ENCODE measurements around the gene GRM8. TPM values are rescaled to one million over a fixed set of nuclear protein-coding genes. Genes with fewer than 3 reads are reported as not detected.

The GRM8 gene
- total RNA-seq, 1 donor from 2014 or later: 0.72 TPM

DNA sequence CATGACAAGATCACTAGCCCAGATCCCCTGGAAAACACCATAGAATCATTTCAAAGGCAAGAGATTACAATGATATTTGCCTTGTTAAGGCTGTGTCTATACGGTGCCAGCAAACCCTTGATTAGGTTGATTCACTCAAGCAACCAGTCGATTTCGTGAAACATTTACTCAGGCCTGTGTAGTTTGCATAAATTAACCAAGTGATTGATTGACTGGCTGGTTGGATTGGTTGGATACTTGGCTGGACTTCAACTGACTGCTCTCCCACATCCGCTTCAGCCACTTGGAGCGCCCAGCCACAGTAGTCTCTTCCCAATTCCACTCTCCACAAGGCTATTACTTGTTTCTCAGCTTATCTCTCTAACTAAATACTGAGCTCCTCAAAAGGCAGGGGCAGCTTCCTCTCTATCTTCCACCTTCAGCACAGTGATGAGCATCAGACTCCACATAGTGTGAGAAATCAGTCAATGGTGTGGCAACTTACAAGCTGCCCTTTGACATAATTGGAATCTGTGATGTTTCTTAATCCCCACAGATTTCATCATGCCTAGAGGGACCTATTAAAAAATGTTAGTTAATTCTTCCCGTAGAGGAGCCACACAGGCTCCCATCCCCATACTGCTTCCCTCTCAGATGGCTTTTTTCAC lies 217.4 kb downstream of the GRM8 start:
- DNase-seq (ENCODE audit: low read depth): no peak

DNA sequence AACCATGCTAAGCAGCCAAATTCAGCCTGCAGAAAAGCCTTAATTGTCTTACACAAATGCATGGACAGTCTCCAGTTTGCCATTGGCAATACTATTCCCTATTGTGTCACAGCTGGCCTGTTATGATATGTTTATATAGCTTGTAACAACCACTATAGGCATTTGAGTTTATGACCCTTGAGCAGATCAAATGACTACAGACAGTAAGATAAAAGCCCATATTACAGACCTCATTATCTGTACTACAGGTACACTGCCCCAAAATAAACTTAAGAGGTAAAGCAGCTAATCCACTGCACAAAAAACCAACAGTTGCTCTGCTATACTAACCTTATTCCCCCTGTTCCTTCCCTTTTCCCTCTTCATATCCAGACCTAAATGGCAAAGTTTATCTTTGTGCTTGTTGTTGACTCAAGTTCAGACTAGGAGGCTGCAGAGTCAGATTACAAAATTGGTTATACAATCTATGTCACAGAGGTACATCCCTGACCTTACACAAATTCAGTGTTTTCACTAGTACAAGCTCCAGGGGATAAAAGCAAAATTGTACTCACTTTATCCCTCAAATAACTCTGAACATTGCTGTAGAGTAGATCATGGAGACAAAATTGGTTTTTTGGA lies 218.4 kb downstream of the GRM8 start:
- no peak for DNase-seq (ENCODE audit: low read depth)

DNA sequence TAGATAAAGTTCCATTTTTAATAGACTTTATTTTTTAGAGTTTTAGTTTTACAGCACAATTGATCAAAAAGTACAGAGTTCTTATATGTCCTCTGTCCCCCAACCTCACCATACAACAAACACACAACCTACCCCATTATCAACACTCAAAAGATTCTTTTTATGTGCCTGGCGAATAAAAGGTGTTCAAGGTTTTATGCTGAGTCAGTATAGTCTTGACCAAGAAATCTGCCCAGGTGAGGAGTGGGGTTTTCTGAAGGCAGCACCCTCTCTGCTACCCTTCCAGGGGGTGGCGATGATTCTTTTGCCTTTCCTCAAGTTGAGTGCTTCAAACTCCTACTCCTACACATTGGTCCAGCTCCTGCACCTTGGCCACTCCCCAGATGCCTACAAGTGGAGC lies 222.9 kb downstream of the GRM8 start:
- no peak for DNase-seq (ENCODE audit: low read depth)

DNA sequence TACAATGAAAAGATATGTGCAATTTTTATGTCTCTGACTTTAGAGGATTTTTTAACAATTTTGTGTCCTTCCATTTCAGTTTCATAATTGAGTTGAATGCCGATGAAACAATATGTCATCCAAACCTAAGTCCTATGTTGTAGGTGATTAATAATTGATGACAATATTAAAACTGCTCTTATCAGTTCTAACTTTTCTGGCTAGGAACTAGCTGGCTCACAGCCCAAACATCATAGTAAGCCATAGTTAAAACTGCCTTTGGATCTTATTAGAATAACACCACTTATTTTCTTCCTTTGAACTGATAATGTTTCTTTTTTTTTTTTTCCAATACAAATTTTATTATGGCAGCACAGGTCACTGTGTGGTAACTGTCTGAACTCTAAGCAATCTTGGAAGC lies 230.9 kb downstream of the GRM8 start:
- DNase-seq (ENCODE audit: low read depth): no peak

DNA sequence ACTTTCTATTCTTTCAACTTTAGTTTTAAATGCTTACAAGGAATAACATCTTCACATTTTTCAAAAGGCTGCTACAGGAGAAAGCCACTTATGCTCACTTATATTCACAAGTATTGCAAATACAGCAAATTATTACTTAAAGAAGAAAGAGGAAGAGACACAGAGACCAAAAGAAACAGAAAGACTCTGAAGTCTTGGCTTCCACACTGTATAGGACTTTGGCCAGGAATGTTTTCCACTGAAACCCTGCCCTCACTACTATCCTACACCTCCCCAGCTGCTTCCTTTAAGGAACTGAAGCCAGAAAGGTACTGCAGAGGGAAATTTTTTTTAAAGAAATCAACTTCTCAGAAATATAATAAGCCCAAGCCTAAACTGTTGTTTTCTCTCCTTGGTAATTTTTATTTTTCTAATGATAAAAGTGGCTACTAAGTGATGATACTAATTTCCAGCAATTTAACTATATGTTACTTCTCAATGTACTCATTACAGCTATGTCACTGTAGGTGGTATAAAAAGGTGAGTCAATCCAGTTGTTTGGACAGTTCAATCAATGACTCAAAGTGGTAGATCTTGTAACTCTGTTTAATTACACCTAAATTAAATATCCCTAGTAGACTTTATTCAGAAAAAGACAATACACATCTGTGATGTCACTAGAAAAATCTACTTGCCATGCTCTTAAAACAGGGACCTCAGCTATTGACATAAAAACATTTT lies 231.6 kb downstream of the GRM8 start:
- DNase-seq (ENCODE audit: low read depth): no peak

DNA sequence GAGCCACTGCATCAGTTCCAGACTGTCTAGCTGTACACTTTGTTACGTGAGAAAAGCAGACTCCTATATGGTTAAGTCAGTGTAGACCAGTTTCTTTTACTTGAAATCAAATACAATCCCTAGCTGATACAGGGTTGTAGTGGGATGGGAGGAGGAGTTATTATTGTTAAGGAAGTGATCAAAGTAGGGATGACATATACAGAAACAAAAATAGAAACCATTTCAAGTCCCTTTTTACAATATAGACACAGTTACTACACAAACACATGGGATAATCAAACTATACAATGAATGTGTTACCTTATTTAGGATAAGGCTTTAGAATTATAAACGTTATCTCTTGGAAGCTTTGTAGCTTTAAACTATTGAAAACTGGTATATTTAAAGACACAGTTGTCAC lies 233.9 kb downstream of the GRM8 start:
- no peak for DNase-seq (ENCODE audit: low read depth)

DNA sequence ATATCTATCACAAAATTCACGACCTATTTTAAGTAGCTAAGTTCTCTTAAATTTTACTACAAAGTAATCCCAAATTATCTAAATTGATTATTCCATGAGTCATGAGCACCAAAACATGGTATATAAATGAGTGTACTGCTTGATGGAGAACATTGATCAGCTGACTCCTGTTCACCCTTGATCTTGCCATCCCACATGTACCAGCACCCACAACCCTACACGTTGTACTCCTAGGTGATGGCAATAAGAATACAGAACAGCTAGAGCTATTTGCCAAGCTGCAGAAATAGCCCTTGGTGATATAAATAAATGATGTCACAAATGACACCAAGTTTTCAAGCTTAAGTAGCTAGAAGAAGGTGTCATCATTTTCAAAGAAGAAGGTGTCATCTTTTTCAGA lies 235.5 kb downstream of the GRM8 start:
- no peak for DNase-seq (ENCODE audit: low read depth)

DNA sequence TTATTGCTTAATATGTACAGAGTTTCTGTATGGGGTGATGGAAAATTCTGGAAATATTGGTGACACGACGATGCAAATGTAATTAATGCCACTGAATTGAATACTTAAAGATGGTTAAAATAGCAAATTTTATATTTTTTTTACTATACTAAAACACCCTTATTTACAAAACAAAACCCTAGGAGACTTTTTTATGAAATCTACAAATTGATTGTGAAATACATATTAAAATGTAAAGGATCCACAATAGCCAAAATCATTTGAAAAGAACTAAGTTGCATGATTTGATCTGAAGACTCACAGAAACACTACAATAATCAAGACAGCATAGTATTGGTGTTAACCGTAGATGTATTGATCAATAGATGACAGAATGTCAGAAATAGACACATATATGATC lies 252.0 kb downstream of the GRM8 start:
- DNase-seq (ENCODE audit: low read depth): no peak

DNA sequence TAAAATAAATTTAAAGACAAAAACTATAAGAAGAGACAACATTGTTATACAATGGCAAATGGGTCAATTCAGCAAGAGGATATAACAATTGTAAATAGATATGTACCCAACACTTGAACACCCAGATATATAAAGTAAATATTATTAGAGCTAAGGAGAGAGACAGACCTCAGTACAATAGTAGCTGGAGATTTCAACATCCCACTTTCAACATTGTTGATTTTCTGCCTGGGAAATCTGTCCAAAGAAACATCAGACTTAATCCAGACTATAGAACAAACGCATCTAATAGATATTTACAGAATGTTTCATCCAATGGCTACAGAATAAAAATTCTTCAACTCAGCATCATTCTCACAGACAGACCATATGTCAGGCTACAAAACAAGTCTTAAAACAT lies 256.1 kb downstream of the GRM8 start:
- no peak for DNase-seq (ENCODE audit: low read depth)

DNA sequence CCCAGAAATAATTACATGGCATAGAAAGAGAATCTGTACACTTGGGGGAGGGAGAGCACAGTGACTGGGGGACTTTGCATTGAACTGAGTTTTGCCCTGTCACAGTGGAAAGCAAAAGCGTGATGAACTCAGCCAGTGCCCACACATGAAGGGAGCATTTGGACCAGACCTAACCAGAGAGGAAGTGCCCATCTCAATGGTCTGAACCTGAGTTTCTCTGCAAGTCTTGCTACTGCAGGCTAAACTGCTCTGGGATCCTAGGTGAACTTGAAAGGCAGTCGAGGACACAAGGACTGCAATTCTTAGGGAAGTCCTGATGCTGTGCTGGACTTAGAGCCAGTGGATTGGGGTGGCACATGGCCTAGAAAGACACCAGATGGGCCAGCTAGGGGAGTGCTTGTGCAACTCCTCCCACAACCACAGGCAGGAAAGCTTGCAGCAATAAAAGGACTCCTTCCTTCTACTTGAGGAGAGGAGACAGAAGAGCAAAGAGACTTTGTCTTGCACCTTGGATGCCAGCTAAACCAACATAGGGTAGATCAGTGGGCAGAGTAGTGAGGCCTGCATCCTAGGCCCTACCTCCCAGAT lies 259.0 kb downstream of the GRM8 start:
- DNase-seq (ENCODE audit: low read depth): no peak

DNA sequence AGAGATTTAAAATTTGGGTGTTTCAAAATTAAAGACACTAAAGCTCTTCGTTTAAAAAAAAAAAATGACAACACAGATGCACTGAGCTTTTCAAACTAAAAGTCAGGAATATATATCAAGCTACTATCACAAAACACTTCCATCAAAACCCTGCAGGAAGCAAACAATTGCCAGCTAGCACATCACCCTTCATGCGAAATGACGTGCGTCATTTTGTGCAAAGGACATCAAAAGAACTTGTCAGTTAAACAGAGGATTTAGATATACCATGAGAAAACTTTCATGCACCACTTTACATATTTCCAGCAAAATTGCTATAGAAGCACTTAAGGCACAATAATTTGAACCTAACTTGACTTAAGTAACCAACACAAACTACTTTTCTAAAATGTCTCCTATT lies 264.7 kb downstream of the GRM8 start:
- no peak for DNase-seq (ENCODE audit: low read depth)

DNA sequence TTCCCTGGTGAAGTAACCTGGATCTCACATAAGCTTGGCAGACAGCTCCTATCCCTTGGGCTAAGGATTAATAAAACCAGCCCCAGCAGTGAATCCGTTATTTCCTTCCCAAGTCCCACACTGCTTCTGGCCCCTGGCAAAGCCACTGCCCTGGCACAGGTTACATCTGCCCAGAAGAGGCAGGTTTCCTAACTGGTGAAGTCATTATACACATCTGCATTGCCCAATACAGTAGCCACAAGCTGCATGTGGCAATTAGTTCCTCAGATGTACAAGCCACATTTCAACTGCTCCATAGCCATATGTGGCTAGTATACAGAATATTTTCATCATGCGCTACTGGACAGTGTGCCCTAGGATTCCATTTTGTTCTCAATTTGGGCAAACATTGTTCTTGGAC lies 273.0 kb downstream of the GRM8 start:
- DNase-seq (ENCODE audit: low read depth): no peak

DNA sequence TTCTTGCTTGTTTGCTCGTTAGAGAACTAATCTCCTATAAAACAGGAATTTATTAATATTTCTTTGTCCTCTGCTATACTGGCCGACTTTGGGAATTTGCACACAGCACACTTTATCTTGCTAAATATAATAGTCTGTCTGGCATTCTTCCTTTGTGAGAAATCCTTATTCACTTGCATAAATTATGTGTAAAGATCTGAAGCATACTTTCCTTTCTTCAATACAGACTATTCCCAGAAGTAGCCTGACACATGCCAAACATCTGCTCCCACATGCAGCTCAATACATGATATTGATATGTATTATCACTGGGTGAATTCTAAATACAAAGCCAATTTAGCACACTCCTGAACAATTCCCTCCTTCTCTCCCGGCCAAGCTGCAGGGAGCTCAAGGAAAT lies 273.9 kb downstream of the GRM8 start:
- DNase-seq (ENCODE audit: low read depth): no peak

DNA sequence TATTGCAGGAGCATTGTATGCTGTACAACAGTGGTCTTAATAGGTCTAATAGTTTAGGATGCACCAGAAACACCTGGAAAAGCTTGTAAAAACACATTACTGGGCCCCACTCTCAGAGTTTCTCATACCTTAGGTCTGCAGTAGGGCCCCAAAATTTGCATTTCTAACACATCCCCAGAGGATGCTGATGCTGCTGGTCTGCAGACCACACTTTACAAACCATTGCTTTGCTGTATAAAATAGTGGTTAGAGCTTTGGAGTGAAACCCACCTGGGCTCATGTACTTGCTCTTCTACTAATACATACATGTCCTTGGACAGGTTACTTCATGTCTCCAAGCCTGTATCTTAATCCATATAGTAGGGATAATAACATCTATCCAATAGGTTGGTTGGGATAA lies 279.7 kb downstream of the GRM8 start:
- no peak for DNase-seq (ENCODE audit: low read depth)

DNA sequence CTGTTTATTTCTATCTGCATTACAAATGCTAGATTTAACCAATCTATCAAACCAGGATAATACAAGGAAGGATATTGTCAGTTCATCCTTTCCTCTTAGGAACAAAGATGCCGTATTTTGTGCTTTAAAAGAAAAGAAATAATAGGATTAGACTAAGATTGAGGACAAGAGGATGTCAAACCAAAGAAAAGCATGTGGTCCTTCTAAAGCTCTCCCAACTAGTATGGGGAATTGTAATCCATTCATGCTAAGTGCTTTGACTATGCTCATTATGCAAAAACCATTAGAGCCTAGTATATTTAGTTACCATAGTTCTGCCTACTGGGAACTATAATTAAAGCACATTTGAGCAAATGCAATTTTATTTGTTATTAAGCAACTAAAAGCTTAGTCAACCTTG lies 280.2 kb downstream of the GRM8 start:
- DNase-seq (ENCODE audit: low read depth): no peak

DNA sequence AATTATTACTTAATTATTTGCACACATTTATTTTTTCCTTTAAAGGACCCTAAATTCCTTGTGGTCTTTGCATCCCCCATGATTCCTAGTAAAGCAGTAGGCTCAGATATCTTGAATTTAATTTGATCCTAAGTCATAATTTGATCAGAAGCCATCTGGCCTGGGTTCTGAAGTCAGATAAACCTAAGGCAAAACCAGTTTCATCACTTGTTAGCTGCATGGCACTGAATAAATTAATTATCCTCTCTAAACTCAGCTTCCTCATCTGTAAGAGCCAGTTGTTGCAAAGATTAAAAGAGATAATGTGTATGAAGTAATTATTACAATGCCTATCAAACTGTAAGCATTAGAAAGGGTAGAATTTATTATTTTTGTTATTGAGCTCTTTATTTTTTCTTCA lies 293.1 kb downstream of the GRM8 start:
- no peak for DNase-seq (ENCODE audit: low read depth)

DNA sequence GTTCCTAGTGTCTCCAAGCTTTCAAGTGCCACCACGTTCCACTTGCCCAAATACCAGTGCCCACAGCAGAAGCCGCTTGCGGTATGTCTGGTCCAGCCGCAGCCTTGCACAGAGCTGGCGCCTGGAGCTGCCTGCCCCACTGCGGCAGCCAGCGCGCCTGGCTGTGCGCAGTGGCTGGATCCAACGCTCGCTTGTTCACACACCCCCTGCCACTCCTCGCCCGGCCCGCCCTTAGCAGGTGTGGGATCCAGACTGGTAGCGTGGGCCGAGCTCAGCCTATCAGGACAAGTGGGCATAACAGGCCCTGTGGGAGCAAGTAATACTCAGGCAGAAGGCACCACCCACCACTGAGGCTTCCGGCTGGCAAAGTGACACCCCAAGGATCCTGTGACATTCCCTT lies 294.4 kb downstream of the GRM8 start:
- DNase-seq (ENCODE audit: low read depth): no peak

DNA sequence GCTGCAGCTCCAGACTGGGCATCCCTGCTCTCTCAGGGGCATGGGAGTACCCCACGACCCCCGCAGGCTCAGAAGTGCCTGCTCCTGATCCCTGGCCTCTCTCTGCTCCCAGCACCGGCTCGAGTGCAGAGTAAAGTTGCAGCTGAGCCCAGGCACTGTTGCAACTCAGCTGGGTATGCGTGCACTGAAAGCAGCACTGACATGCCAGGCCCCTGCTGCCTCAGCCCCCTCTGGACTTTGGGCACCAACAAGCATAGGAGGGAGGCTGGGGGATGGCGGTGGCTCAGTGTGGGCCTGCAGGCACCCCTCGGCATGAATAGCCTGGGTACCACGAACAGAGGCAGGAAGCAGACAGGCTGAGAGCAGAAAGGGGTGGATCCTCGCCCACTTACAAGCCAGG lies 295.3 kb downstream of the GRM8 start:
- no peak for DNase-seq (ENCODE audit: low read depth)

DNA sequence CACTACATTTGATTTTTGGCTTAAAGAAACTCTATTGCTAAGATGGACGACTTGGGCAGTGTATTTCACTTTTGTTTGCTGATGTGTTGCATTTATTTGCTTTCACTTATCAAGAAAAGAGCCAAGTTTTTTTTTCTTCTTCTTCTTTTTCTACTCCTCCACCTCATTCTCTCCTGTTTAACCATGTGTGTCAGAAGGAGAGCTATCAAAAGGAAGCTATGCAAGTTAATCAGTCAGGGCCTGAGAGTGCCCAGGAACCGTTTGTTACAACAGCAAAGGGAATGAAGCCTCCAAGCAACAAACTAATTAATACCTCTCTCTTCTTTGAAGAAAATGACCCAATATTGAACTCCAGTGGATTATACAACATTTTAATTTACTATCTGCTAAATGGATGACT lies 299.3 kb downstream of the GRM8 start:
- DNase-seq (ENCODE audit: low read depth): no peak

DNA sequence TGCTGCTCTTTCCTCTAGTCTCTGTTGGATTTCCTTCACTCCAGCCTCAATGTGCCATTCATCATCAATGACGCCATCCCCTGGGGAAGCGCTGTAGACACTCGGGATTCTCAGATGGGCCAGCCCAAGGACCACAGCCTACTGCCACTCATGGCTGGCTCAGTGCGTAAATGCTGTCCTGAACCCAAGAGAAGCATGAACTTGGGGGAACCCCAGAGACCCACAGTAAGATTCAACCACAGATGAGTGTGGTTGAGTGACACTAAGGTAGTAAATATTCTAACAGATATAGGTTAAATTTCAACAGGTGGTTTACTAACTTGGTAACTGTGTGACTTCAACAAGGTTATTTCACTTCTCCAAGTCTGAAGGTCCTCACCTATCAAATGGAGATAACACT lies 304.1 kb downstream of the GRM8 start:
- DNase-seq (ENCODE audit: low read depth): no peak

DNA sequence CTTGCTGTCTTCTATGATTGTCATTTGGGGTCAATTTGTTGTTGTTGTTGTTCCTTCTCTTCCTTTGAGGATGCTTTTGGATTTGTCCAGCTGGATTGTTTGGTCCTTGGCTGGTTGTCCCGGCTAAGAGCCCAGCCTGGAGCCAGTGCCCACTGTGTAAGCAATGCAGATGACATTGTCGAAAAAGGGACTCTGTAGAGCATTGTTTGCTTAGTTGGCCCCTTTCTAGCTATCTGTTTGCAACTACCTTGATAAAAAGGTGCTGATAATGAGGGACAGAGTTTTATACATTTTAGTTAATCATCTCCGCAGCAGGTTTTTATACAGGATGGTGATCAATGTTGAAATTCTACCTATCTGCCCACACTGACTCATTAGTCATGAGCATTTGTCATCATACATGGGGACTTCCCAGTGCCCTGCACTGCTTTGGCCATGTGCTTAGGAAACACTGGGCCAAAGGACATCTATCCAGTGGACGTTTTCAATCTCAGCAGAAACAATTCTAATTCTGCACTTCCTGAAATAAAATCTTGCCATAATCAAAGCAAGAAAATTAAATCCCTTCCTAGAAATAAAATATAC lies 311.9 kb downstream of the GRM8 start:
- DNase-seq (ENCODE audit: low read depth): no peak

DNA sequence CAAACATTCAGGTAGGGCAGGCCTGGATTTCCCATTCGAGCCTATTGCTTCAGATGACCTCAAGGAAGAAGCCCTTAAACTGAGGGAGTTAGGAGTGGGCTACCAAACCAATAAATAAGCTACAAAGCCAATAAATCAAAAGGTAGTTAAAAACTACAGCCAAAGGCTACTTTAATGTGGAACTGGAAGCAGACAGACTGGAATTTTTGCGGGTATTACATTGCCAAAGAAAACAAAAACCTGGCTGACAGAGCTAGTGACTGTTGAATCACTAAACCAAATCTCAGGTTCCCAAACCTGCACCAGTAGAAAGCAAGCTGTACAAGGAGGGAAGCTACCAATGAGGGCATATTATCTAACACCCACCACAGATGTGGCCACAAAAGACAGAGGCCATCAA lies 315.6 kb downstream of the GRM8 start:
- no peak for DNase-seq (ENCODE audit: low read depth)

Measured in myocyte (in vitro differentiated cells).